ENCODE results near the gene CASKIN1.

Gene CASKIN1

DNA sequence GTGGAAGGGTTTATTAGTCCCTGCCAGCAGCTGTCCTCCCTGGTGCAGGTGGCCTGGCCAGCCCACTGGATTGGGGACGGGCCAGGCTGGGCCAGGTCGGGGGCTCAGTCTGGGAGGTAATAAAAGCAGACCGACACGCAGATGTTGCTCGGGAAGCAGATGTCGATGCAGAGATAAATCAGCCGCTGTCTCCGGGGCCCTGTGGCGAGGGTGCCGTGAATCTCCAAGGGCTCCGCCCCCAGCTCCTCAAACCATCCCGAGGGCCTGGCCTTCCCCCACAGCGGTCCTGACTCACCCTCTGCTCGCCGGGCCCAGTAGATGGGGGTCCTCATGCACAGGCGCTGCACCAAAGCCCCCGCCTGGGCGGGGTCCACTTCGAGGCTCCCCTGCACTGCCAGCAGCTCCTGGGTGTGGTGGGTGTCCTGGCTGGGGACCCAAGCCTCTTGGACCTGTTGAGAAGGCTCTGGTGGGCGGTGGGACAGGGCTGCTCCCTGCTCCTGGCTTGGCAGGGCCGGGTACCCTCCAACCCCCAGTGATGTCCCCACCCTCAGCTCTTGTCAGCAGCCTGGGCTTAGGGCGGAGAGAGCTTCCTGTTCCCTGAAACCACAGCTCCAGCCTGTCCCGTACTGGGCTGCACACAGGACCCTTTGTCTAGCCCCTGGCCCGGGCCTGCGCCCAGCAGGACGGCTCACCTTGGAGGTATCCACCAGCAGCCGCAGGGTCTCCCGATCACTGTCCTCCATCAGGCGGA lies 13.0 kb upstream of the CASKIN1 start:
- no peaks in the 10 kb centered on the region for H3K9me2 ChIP-seq (replicated peaks; ENCODE audit: insufficient read depth, low read length)
- H3K79me2 ChIP-seq (ENCODE audit: insufficient read depth, low read length): peaks cover 26% of the 10 kb centered on the region
- no peak overlapping the region for H3K27ac ChIP-seq (ENCODE audit: low read depth, low read length)
- no peak overlapping the region for H3K9ac ChIP-seq (ENCODE audit: low read length)
- H3K9me3 ChIP-seq (ENCODE audit: insufficient read depth, low read length): no peaks in the 10 kb centered on the region
- no peaks in the 10 kb centered on the region for H3K36me3 ChIP-seq (ENCODE audit: low read length)
- H2AFZ ChIP-seq (ENCODE audit: low read depth, low read length, severe bottlenecking): no peak overlapping the region
- H3F3A ChIP-seq (ENCODE audit: insufficient read depth): peaks cover 7% of the 10 kb centered on the region; the same call in 1 of the 2 replicates
- no peaks in the 10 kb centered on the region for H4K20me1 ChIP-seq (ENCODE audit: low read depth, low read length)
- H3K4me2 ChIP-seq (ENCODE audit: low read depth, low read length, poor library complexity, severe bottlenecking): no peak overlapping the region
- H3K27me3 ChIP-seq (ENCODE audit: low read length): no peaks in the 10 kb centered on the region
- no peak overlapping the region for H3K4me3 ChIP-seq (ENCODE audit: insufficient read depth, low read length, poor library complexity, severe bottlenecking)
- TF ChIP-seq, protein P1, sequence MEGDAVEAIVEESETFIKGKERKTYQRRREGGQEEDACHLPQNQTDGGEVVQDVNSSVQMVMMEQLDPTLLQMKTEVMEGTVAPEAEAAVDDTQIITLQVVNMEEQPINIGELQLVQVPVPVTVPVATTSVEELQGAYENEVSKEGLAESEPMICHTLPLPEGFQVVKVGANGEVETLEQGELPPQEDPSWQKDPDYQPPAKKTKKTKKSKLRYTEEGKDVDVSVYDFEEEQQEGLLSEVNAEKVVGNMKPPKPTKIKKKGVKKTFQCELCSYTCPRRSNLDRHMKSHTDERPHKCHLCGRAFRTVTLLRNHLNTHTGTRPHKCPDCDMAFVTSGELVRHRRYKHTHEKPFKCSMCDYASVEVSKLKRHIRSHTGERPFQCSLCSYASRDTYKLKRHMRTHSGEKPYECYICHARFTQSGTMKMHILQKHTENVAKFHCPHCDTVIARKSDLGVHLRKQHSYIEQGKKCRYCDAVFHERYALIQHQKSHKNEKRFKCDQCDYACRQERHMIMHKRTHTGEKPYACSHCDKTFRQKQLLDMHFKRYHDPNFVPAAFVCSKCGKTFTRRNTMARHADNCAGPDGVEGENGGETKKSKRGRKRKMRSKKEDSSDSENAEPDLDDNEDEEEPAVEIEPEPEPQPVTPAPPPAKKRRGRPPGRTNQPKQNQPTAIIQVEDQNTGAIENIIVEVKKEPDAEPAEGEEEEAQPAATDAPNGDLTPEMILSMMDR (IDR thresholded peaks at IDR 0.05; ENCODE audit: insufficient read depth, low read length, poor library complexity, severe bottlenecking): no peak
- TF ChIP-seq EZH2phosphoT487 (conservative IDR thresholded peaks at IDR 0.05; ENCODE audit: low read length): no peak

DNA sequence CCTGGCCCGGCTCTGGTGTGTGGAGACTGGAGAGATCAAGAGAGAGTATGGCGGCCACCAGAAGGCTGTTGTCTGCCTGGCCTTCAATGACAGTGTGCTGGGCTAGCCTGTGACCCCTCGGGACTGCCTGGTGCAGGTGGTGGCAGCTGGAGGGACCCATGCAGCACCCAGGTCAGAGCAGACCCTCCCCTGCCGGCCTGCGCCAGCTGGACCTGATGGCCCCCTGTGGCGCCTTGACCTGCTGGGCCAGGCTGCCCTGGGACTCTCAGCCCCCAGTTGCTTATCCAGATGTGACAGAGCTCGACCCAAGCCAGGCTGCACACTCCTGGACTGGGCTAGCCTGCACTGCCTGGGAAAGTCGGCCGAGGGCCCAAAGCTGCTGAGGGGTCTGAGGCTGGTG lies 12.4 kb upstream of the CASKIN1 start:
- no peak for TF ChIP-seq EZH2phosphoT487 (conservative IDR thresholded peaks at IDR 0.05; ENCODE audit: low read length)
- TF ChIP-seq, protein P1 (IDR thresholded peaks at IDR 0.05; ENCODE audit: insufficient read depth, low read length, poor library complexity, severe bottlenecking): no peak
- Histone ChIP-seq H3K27ac (ENCODE audit: low read depth, low read length) (no peak overlapping the region), H3K9ac (ENCODE audit: low read length) (no peak overlapping the region), H3K4me3 (ENCODE audit: insufficient read depth, low read length, poor library complexity, severe bottlenecking) (no peak overlapping the region), H3K4me2 (ENCODE audit: low read depth, low read length, poor library complexity, severe bottlenecking) (no peak overlapping the region), H3K27me3 (ENCODE audit: low read length) (no peaks in the 10 kb centered on the region), H3K9me3 (ENCODE audit: insufficient read depth, low read length) (no peaks in the 10 kb centered on the region), H3K36me3 (ENCODE audit: low read length) (no peaks in the 10 kb centered on the region), H3K9me2 (replicated peaks; ENCODE audit: insufficient read depth, low read length) (no peaks in the 10 kb centered on the region), H4K20me1 (ENCODE audit: low read depth, low read length) (no peaks in the 10 kb centered on the region), H3K79me2 (ENCODE audit: insufficient read depth, low read length) (peaks cover 21% of the 10 kb centered on the region), H3F3A (ENCODE audit: insufficient read depth) (peaks cover 7% of the 10 kb centered on the region; the same call in 1 of the 2 replicates), H2AFZ (ENCODE audit: low read depth, low read length, severe bottlenecking) (no peak overlapping the region)

DNA sequence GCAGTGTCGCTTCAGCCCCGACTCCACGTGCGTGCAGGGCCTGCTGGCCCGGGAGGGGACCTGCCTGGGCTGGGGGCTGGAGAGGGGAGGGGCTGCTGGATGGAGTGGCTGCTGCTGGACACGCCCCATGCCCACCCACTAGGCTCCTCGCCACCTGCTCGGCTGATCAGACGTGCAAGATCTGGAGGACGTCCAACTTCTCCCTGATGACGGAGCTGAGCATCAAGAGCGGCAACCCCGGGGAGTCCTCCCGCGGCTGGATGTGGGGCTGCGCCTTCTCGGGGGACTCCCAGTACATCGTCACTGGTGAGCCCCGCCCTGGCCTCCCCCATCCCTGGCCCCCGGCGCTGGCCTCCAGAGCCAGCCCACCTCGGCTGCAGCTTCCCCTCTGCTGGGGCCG lies 11.9 kb upstream of the CASKIN1 start:
- TF ChIP-seq, protein P1 (IDR thresholded peaks at IDR 0.05; ENCODE audit: insufficient read depth, low read length, poor library complexity, severe bottlenecking): no peak
- no peak for TF ChIP-seq EZH2phosphoT487 (conservative IDR thresholded peaks at IDR 0.05; ENCODE audit: low read length)
- no peaks in the 10 kb centered on the region for H3K36me3 ChIP-seq (ENCODE audit: low read length)
- H4K20me1 ChIP-seq (ENCODE audit: low read depth, low read length): no peaks in the 10 kb centered on the region
- H3K4me3 ChIP-seq (ENCODE audit: insufficient read depth, low read length, poor library complexity, severe bottlenecking): no peak overlapping the region
- peaks cover 7% of the 10 kb centered on the region; the same call in 1 of the 2 replicates for H3F3A ChIP-seq (ENCODE audit: insufficient read depth)
- peaks cover 16% of the 10 kb centered on the region for H3K79me2 ChIP-seq (ENCODE audit: insufficient read depth, low read length)
- H2AFZ ChIP-seq (ENCODE audit: low read depth, low read length, severe bottlenecking): no peak overlapping the region
- no peak overlapping the region for H3K9ac ChIP-seq (ENCODE audit: low read length)
- no peaks in the 10 kb centered on the region for H3K9me3 ChIP-seq (ENCODE audit: insufficient read depth, low read length)
- H3K27me3 ChIP-seq (ENCODE audit: low read length): no peaks in the 10 kb centered on the region
- H3K9me2 ChIP-seq (replicated peaks; ENCODE audit: insufficient read depth, low read length): no peaks in the 10 kb centered on the region
- no peak overlapping the region for H3K27ac ChIP-seq (ENCODE audit: low read depth, low read length)
- no peak overlapping the region for H3K4me2 ChIP-seq (ENCODE audit: low read depth, low read length, poor library complexity, severe bottlenecking)
